Left ventricle myocardium inferior (tissue), 1 donor: ENCODE data around the gene RAB8B. TPM values are rescaled to one million over a fixed set of nuclear protein-coding genes. Genes with fewer than 3 reads are reported as not detected.

Experiments
- DNase-seq: peaks from one replicate; pipeline ENCODE4 v3.0.0-alpha.2; 2020
- H3K27ac ChIP-seq: fragments of 200-600 bp; replicated peaks from 2 replicates; pipeline ENCODE4 v1.8.0; 2021
- H3K27me3 ChIP-seq: fragments of 200-600 bp; 2 replicates; pipeline ENCODE4 v1.8.0; 2021; ENCODE audit warnings: low read depth
- H3K36me3 ChIP-seq: fragments of 200-600 bp; 2 replicates; pipeline ENCODE4 v1.8.0; 2021
- H3K4me1 ChIP-seq: fragments of 200-600 bp; 2 replicates; pipeline ENCODE4 v1.8.0; 2021
- H3K4me3 ChIP-seq: fragments of 200-600 bp; 2 replicates; pipeline ENCODE4 v1.8.0; 2021; ENCODE audit warnings: mild to moderate bottlenecking, moderate library complexity
- H3K9me3 ChIP-seq: fragments of 200-600 bp; replicated peaks from 2 replicates; pipeline ENCODE4 v1.8.0; 2021
- intact Hi-C: fragments of 100-400 bp; cut with micrococcal nuclease; formaldehyde crosslinking; loops from one replicate; pipeline ENCODE4 v1.11.0; 2022
- total RNA-seq: library from RNA; stranded (reverse); fragmentation: NEBNext Ultra II Directional; extraction: Animal tissue kit (Norgen Biotek cat#: 25700); gene quantifications from one replicate; pipeline ENCODE4 v1.2.1, GENCODE V29; 2021
- TF ChIP-seq, protein P1 (sequence below): fragments of 200-600 bp; IDR thresholded peaks from 2 replicates; pipeline ENCODE4 v1.8.0; 2021; ENCODE audit warnings: antibody characterized with exemption, mild to moderate bottlenecking, borderline replicate concordance
- donor health status: DM: no; HTN: yes; CAD: no; lungs with severe emphysema.

RAB8B gene
- total RNA-seq, 1 donor from 2014 or later, result 8.1 TPM

- intact Hi-C loops, result loop anchor here (10.0 kb wide), 1 partner anchor 122 kb away; the partner anchor contains the start of gene RPS27L
Measured at GRCh38 chr15:63277038-63277892, 87.9 kb downstream of the RAB8B start, which contains the start of gene APH1B. APH1B (plus strand) TSS chr15:63277605; CDS start chr15:63277624, 19 bp downstream.

GRCh38 chr15:63277893-63278456, 88.6 kb downstream of the RAB8B start:
- Histone ChIP-seq H3K36me3 (no peaks in the 10 kb centered on the region), H3K4me1 (peaks cover 20% of the 10 kb centered on the region), H3K9me3 (no peaks in the 10 kb centered on the region), H3K27me3 (no peaks in the 10 kb centered on the region), H3K4me3 (peak overlapping the region; percentile 91), H3K27ac (peak overlapping the region; percentile 90)
- DNase-seq, result no peak
- intact Hi-C loops, result loop anchor here (10.0 kb wide), 1 partner anchor 123 kb away; the partner anchor contains the start of gene RPS27L
- TF ChIP-seq, protein P1, sequence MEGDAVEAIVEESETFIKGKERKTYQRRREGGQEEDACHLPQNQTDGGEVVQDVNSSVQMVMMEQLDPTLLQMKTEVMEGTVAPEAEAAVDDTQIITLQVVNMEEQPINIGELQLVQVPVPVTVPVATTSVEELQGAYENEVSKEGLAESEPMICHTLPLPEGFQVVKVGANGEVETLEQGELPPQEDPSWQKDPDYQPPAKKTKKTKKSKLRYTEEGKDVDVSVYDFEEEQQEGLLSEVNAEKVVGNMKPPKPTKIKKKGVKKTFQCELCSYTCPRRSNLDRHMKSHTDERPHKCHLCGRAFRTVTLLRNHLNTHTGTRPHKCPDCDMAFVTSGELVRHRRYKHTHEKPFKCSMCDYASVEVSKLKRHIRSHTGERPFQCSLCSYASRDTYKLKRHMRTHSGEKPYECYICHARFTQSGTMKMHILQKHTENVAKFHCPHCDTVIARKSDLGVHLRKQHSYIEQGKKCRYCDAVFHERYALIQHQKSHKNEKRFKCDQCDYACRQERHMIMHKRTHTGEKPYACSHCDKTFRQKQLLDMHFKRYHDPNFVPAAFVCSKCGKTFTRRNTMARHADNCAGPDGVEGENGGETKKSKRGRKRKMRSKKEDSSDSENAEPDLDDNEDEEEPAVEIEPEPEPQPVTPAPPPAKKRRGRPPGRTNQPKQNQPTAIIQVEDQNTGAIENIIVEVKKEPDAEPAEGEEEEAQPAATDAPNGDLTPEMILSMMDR, result no peak

More at GRCh38 chr15:63277038-63277892, 87.9 kb downstream of the RAB8B start, which contains the start of gene APH1B:
- no peaks in the 10 kb centered on the region for H3K27me3 ChIP-seq
- peak within 1 kb of the TSS; percentile 90 for H3K27ac ChIP-seq
- H3K9me3 ChIP-seq, result no peaks in the 10 kb centered on the region
- peak within 1 kb of the TSS; percentile 91 for H3K4me3 ChIP-seq
- H3K4me1 ChIP-seq, result peaks cover 20% of the 10 kb centered on the region
- DNase-seq, result peak; percentile 89
- TF ChIP-seq, protein P1, result peak; percentile 12
- H3K36me3 ChIP-seq, result no peaks in the 10 kb centered on the region

GRCh38 chr15:63283126-63283525, 93.7 kb downstream of the RAB8B start:
- no peak overlapping the region for H3K4me3 ChIP-seq
- H3K4me1 ChIP-seq, result peaks cover 6% of the 10 kb centered on the region
- DNase-seq, result peak; percentile 45
- intact Hi-C loops, result no loop called here
- no peak overlapping the region for H3K27ac ChIP-seq
- no peaks in the 10 kb centered on the region for H3K9me3 ChIP-seq
- H3K27me3 ChIP-seq, result no peaks in the 10 kb centered on the region
- H3K36me3 ChIP-seq, result peaks cover 27% of the 10 kb centered on the region
- TF ChIP-seq, protein P1, result no peak

GRCh38 chr15:63284335-63284734, 94.9 kb downstream of the RAB8B start:
- intact Hi-C loops, result no loop called here
- H3K27me3 ChIP-seq, result no peaks in the 10 kb centered on the region
- TF ChIP-seq, protein P1, result no peak

DNA sequence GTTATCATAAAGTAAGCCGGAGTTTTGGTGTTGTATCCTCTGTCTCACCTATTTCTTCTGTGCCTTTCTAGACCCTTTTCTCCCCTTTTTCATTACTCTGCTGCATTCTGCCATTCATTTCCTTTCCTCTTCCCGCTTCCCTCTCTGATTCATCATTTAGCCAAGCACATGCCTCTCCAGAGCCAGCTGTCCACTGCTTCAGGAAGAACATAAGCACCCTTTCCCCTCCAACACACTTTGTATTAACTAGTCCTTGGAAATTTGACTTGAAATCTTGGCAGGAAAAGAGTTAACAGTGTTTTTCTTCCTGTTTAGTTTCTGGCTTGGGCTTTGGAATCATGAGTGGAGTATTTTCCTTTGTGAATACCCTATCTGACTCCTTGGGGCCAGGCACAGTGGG, 97.7 kb downstream of the RAB8B start:
- Histone ChIP-seq H3K4me1 (peaks cover 10% of the 10 kb centered on the region), H3K4me3 (no peak overlapping the region), H3K27me3 (no peaks in the 10 kb centered on the region), H3K9me3 (no peaks in the 10 kb centered on the region), H3K27ac (no peak overlapping the region), H3K36me3 (peaks cover 27% of the 10 kb centered on the region)
- DNase-seq, result no peak
- intact Hi-C loops, result no loop called here
- TF ChIP-seq, protein P1, result no peak

More at GRCh38 chr15:63284335-63284734, 94.9 kb downstream of the RAB8B start:
- Histone ChIP-seq H3K36me3 (peaks cover 27% of the 10 kb centered on the region), H3K4me3 (no peak overlapping the region), H3K27ac (no peak overlapping the region), H3K9me3 (no peaks in the 10 kb centered on the region), H3K4me1 (peaks cover 3% of the 10 kb centered on the region)
- no peak for DNase-seq
